HG03520 (cell line): ENCODE measurements around the gene TCEANC2.
"Not testable (repeated sequence)": the region's sequence is repeated elsewhere in the genome, so short reads cannot be mapped to it uniquely, and the experiment has no call there.

ENCODE experiments used
- ATAC-seq: cut with Tn5 transposase; IDR thresholded peaks from one replicate; pipeline ENCODE4 v1.9.1; 2021; ENCODE audit warnings: mild to moderate bottlenecking, moderate library complexity; ENCODE audit not compliant: unreplicated experiment

The TCEANC2 gene

DNA sequence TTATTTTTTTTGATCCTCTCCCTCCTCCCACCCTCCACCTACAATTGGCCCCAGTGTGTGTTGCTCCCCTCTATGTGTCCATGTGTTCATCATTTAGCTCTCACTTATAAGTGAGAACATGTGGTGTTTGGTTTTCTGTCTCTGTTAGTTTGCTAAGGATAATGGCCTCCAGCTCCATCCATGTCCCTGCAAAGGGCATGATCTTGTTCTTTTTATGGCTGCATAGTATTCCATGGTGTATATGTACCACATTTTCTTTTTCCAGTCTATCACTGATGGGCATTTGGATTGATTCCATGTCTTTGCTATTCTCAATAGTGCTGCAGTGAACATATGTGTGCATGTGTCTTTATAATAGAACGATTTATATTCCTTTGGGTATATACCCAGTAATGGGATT, 28.6 kb upstream of the TCEANC2 start:
- ATAC-seq, result not testable (repeated sequence)

DNA sequence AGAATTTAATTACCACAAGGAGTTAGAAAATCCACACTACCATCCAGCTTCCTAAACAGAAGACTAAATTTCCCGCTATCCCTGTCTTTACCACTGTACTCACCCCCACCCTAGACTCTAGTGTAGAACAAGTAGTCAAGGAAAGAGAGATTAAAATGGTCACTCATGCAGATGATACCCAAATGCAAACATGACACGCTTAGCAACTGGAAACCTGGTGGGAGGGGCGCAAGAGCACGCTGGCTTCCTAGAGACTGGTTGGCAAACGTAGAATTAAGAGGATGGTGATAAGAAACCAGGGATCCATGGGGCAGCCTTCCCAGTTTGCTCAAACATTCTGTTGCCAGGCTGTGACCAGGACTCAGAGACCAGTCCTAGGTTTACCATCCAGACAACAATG, 25.6 kb upstream of the TCEANC2 start:
- no peak for ATAC-seq

DNA sequence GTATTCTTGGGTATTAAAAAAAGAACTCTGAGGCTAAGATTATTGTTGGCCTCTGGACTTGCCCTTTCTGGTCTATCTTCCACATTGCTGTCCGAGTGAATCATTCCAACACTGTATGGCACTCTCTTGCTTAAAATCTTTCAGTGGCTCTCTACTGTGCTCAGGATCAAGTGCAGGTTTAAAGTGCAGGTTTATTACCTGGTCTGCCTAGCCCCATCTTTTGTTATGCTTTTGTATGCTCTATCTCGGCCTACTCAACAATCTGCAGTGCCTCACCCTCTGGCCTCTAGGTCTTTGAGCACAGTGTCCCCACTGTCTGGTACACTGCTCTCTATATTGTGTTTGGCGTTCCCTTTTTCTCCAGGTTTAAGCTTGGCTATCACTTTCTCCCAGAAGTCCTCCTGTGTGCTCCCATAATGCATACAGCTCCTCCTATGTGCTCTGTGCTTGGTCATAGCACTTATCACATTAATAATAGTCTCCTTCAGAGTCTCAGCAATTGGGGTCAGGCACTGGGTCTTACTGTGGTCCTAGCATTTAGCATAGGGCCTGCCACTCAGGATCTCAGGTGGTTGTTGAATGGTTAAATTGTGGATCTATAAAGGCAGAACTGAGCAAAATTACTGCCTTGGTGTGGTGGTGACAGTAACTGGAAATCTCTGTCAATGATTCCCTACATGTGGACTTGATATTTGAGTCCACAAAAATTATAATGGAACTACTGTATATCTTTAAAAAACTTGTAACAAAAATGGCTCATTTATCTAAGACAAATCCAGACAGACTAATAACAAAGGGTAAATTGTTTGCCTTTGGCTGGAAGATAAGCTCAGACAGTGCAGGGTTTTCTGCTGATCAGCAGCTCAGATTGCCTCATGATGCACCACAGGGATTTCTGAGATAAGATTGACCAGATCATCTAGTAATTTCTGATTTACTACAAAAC, 24.8 kb upstream of the TCEANC2 start:
- ATAC-seq, result no peak

DNA sequence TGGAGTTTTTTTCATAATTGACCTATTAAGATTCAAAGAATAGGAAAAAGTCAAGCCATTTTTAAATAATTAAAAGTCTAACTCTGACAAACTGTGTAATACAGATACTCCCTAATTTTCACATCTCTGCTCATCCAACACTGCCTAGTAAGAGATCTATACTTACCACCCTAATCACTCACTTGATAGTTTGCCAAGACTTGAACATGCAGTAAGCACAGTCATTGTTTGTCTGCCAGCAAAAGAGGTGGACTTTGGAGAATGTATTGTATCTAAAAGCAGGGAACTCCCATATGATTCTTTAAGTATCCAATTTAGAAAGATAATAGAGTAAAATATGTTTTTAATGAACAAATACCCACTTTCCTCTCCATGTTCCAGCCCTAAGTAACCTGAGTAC, 15.9 kb upstream of the TCEANC2 start:
- ATAC-seq, result no peak

DNA sequence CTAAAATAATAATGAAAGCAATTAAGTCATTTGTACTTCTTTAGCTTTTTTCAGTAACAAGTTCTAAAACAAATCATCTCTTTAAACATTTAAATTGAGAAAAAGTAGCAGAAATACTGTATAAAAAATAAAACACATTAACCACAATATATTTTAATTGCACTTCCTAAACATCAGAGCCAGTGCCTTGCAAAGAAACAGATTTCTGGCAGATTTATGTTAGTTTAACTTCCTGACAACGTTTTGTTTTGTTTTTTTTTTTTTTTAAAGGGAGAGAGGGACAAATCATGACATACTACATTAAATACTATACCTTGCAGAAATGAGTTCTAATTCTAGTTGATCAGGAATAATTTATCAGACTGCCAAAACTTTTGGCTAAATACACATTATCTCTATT, 11.6 kb upstream of the TCEANC2 start:
- ATAC-seq, result no peak

DNA sequence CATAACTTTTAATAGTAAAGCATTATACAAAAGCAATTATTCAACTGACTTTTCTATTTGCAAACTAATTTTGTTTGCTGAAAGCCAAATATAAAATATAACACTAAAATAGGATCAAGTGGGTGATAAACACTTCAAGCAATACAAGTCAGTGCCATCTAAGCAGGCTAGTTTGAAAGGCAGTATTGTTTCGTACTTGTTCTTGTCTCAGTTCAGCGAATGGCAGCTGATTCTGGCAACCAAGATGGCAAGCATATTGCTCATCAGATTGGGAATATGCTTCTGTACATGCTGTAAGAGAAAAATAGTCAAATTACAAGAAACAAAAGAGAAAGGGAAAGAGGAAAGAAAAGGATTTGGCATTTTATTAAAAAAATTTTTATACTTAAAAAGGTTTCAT, 7.9 kb upstream of the TCEANC2 start:
- ATAC-seq, result no peak

DNA sequence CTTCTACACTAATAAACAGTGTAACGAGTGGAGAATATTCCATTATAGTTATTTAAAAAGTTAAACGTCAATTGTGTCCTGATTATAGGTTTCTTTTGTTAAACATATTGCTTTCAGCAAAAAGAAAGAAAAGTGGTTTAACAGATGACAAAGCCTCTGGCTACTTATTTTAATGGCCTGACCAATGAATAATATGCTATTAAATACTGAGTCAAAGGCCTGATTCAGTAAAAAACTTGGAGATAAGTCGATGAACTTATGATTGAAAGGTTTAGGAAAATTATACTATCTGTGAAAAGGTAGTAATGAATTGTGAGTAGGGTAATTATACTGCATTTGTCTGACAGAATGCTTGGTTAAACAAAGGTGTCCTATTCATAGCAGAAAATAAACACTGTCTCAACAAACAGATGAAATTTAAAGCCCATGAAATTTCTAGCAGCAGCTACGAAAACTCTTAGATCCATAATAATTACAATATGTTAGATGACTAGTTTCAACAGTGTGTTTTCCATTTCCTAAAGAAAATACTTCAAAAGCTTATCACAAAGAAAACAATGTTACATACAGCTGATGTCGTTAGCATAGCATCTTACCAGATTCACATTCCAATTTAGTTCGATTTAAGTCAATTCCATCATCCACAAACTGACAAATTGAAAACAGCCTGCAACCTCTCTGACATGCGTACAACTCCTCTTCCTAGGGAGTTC, 6.6 kb upstream of the TCEANC2 start:
- ATAC-seq, result no peak

DNA sequence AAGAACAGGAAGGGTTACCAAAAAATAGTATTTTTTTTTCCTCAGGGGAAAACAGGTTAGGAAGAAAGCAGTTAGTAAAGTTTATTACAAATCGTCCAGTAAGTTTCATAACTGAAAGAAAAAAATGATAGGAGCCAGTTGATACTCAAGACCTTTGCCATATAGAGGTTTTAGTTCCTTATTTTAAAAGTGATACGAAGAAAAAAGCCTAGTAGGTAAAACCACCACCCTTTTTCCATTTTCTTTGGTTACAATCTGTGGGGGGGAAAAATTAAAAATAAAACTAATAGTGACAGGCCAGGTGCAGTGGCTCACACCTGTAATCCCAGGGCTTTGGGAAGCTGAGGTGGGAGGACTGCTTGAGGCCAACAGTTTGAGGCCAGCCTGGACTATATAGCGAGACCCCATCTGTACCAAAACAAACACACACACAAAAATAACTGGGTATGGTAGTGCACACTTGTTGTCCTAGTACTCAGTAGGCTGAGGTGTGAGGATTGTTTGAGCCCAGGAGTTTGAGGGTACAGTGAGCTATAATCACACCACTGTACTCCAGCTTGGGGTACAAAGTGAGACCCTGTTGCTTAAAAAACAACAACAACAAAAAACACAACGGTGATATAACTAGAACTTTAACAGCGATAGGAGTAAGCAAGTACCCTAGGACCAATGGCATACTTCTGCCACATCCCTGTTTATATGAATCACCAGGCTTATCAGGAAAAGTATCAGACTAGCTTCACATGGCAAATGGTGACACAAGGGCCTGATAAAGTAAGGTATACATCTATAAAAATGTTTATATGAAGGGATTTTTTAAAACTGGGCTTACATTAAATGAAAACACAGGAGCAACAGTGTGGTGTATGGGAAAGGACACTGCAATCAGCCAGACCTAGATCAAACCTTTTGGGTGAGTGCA, 5.8 kb upstream of the TCEANC2 start:
- no peak for ATAC-seq

DNA sequence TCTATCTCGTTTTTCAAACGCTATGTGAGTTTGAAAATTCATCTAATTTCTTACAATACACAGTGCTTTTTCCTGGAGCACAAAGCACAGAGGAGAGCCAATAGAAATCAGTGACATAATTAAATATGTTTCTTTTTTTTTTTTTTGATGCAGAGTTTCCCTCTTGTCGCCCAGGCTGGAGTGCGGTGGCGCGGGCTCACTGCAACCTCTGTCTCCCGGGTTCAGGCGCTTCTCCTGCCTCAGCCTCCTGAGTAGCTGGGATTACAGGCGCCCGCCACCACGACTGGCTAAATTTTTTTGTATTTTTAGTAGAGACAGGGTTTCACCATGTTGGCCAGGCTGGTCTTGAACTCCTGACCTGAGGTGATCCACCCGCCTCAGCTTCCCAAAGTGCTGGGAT, 3.0 kb upstream of the TCEANC2 start:
- ATAC-seq, result not testable (repeated sequence)

DNA sequence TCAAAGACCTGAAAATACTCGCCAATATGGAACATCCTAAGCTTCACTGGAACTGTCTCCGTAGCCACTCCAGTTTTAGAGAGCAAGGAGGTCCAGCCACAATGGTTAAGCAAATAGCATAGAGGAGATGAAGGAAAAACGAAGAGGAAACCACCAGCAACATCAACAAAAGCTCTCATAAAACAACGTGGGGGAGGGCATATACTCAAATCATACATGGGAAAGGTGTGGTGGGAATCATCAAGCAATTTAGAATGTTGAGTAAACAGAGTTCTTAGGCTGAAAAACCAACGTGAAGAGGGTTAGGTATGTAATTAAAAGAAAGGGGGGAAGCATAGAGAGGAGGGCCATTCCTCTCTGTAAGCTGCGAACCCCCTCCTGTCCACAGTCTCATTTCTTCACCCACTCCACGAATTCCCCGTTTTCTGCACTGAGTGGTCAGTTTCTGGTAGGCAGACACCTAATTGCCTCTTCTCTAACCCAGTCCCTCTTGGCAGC, 1.4 kb upstream of the TCEANC2 start:
- no peak for ATAC-seq

DNA sequence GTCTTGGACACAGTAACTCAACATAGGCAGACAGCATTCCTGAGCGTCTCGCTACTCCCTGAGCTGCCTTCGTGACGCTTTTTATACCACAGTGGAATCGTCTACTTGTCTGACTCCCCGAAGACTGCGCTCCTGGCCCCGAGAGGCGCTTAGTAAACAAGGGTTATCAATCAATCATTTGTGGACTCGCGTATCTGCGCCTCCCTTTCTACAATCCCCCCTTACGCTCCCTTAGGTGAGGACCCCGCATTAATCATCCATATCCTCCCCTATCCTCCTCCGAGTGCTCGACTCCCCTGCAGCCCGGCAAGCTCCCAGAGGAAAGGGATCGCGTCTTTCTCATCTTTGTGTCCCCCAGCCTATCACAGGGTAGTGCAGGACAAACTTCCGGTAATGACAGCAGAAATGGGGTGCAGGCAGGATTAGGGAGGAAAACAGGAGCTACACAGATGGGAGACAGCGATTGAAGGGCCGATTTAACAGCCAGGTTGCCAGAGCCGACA, 926 bp upstream of the TCEANC2 start:
- ATAC-seq, result peak; percentile 5

DNA sequence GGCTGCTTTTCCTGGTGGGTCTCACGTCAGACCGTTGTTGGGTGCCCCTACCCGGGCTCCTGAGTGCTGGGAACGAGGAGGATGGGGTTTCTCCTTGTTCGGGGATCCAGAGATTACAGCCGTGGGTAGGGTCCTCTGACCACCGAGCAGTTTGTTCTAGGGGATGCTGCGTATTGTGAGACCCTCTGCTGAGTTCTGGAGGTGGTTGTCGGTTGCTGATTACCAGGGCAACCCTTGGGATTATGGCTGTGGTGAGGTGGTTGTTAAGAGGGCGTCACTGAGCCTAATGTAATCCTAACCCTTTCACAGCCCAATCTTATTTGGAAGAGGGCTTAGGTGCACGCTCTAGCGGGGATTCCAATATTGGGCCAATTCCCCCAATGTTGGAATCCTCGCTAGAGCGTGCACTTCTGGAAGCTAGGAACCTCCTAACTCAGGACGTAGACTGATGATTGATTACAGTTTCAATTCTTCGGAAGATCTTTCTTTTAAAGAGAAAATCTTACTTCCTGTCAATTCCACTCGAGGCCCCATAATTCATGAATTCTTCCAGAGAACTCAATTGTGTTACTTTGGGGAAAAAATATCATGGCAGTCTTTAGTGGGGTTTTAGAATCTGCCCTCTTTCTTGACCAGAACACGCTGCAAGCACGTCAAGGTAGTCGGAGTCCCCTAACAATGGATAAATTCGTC, 483 bp downstream of the TCEANC2 start:
- no peak for ATAC-seq

DNA sequence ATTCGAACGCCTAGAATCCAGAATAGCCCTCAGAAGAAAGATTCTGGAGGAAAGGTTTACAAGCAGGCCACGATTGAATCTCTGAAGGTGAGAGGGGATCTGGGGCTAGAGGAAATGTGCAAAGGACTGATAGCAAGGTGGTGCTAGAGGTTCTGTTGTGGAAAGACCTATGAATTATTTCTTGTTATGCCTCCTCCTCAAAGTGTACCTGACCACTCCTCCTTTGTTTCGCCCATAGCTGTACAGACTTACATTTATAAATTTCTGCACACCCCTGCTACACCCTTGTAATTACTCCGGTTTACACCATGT, 986 bp downstream of the TCEANC2 start:
- ATAC-seq, result no peak

DNA sequence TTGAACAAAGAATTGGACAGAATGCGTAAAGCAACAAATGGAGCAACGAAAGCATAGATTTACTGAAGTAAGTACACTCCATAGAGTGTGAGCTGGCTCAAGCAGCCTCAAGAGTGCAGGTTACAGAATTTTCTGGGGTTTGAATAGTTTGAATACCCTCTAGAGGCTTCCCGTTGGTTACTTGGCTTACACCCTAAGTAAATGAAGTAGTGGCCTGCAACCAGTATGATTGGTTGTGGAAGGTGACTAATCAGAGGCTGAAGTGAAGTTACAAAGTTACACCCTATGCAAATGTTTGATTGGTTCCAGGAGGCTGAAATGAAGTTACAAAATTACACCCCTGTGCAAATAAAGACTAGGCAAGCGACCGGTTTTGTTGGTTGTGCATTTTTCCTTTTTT, 10.9 kb downstream of the TCEANC2 start:
- ATAC-seq, result no peak

DNA sequence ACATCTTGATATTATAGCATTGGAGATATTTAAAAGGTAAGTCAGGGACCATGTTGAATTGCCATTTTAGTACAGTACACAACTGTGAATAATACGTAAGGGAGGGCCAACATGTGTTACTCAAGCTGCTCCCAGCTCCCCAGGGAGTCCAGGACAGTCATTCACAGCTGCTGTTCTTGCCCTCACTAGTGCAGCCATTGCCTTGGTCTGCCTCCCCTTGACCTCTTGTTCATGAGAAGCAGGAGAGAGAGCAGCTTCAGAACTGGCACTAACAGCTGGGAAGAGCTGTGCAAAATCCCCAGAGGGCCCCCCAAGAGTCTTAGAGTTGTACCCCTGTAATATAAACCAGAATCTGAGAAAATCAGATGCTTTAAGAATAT, 16.4 kb downstream of the TCEANC2 start:
- ATAC-seq, result no peak

DNA sequence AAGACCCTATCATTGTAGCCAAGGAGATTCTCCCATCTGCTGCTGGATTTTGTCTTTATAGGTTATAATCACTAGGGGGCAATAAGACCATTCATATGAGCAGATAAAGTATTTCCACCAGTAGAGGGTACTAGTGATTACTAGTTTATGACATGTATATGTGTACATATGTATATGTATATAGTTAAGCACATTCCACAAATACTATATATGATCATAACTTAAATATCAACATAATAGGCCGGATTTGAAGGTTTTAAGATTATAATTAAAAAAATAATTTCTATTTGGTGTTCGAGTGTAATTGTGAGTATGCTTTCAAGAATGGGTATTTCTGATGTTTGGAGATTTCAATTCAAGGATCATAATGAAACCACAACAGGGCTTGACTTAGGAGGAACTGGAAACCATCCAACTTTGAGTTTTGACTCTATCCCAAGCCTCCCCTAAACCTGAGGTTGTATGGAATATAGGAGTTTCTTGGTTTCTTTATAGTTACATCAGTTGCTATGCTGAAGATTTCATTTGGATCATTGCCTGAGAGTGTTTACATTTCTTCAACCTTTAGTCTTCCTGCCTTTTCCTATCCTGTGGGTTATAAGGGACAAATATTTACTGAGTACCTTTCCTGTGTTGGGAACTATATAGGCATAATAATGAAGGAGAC, 16.9 kb downstream of the TCEANC2 start:
- ATAC-seq, result no peak

DNA sequence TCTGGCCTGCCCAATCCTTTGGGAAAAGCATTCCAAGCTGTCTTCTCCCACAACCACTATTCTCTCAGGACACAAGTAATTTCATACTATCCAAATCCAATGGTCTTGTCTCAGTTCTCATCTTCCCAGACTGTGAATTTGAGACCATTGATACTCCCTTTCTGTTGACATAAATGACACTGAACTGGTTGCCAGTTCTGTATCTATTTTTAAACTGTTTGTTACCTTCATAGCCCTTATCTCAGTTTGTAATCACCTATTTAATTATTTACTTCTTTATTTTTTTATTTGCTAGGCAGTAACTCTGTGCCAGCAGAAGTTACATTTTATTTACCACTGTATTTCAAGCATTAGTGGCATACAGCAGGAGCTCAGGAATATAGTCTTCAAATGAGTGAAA, 24.0 kb downstream of the TCEANC2 start:
- no peak for ATAC-seq

DNA sequence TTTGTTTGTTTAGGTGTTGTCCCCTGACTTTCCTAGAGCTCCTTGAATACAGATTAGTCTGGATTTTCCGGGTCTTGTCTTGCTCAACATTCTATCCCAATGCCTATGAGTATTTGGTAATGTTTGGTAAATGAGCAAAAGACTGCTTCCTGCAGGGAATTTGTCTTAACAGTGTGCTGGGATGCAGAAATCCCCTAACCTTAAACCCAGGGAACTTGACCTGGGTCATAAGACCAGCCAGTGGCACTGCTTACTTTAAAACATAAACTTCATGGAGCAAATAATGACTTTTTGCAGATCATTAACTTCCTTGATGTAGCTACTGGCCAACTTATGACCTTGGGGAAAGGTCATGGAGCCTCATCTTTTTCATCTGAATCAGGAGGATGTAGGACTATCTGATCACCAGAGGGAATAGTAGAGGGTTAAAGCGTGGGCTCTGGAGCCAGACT, 27.2 kb downstream of the TCEANC2 start:
- no peak for ATAC-seq

DNA sequence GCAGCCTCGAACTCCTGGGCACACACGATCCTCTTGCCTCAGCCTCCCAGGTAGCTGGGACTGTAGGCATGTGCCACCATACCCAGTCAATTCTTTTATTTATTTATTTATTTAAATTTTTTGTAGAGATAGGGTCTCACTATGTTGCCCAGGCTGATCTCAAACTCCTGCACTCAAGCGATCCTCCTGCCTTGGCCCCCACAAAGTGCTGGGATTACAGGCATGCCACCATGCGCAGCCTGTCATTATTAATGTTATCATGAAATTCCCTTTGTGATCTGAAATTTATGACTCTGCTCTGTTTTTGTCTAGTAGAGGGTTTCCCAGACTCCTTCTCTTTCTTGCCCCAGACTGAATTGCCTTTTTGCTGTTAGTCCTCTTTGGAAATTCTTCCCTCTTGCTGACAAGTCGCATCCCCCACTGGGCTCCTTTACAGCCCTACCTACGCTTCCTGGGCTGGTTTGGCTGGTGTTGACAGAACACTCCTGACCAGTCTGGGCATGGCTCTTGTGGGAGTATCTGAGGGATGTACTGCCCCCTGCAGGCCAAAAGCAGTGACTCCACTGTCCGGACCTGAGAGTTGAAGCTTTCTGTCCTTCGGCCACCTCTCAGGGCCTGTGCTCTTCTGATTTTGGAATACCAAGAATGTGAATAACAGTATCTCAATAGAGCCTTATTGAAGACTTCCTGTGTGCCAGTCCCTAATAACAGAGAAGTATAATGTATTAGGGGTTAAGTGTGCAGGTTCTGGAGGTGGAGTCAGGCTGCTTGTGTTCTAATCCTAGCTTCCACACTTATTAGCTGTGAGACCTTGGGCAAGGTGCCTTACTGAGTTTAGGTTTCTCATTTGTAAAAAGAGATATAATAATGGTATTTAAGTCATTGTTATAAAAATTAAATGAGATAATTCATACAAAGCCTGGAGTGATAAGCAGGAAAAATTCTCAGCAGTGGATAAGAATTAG, 28.2 kb downstream of the TCEANC2 start:
- ATAC-seq, result no peak
